Esophagus muscularis mucosa (tissue), 4 donors: ENCODE measurements around the gene CAPZA1.

Experiments used
- EP300 ChIP-seq: sonication (generic); formaldehyde crosslinking; IDR thresholded peaks from one replicate; pipeline ENCODE4 v1.6.1; 2017; ENCODE audit warnings: antibody characterized with exemption
- POLR2A ChIP-seq: fragments of 450-650 bp; IDR thresholded peaks from one replicate; pipeline ENCODE4 v1.6.1; 2017; ENCODE audit warnings: antibody characterized with exemption, moderate library complexity, mild to moderate bottlenecking, low read depth
- POLR2AphosphoS5 ChIP-seq, 2 donors: sonication (generic); formaldehyde crosslinking; IDR thresholded peaks; one replicate each; pipeline ENCODE4 v1.6.1; 2017; ENCODE audit warnings: antibody characterized with exemption in 2 of 2
- TF ChIP-seq, protein P1 (sequence below), 3 experiments: fragments of 200-600 bp in 2 of 3; fragments of 450-650 bp in 1 of 3; sonication (generic) in 2 of 3; IDR thresholded peaks; one replicate each; pipeline ENCODE4 v1.5.1; 2017 to 2019; ENCODE audit warnings: antibody characterized with exemption in 3 of 3, mild to moderate bottlenecking in 2 of 3, moderate library complexity in 1 of 3

DNA sequence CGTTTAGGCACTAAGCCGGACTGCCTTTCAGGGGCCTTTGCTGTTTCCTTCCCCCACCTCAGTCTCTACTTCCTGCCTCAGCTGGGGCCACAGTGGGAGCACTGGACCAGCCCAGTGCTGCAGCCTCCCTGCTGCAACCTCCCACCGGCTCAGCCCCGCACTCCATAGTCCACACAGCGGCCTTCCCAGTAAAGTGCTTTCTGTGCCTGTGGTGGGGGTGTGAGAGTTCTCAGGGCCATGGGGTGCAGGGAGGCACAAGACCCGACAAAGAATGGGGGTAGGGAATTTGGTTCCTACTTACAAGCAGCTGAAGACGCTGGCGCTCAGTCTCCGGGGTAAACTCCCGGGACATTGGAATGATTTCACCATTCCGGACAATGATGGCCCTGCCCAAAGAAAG lies 92.0 kb downstream of the CAPZA1 start:
- TF ChIP-seq, protein P1, sequence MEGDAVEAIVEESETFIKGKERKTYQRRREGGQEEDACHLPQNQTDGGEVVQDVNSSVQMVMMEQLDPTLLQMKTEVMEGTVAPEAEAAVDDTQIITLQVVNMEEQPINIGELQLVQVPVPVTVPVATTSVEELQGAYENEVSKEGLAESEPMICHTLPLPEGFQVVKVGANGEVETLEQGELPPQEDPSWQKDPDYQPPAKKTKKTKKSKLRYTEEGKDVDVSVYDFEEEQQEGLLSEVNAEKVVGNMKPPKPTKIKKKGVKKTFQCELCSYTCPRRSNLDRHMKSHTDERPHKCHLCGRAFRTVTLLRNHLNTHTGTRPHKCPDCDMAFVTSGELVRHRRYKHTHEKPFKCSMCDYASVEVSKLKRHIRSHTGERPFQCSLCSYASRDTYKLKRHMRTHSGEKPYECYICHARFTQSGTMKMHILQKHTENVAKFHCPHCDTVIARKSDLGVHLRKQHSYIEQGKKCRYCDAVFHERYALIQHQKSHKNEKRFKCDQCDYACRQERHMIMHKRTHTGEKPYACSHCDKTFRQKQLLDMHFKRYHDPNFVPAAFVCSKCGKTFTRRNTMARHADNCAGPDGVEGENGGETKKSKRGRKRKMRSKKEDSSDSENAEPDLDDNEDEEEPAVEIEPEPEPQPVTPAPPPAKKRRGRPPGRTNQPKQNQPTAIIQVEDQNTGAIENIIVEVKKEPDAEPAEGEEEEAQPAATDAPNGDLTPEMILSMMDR (IDR thresholded peaks at IDR 0.05) = no peak
- TF ChIP-seq POLR2A = no peak
- no peak for TF ChIP-seq EP300
- TF ChIP-seq POLR2AphosphoS5 (IDR thresholded peaks at IDR 0.05) = no peak
